GM21390 (cell line): ENCODE results near the gene ANGEL2.
"Not testable (repeated sequence)": the region's sequence is repeated elsewhere in the genome, so short reads cannot be mapped to it uniquely, and the experiment has no call there.

Experiments used
- ATAC-seq: cut with Tn5 transposase; IDR thresholded peaks from one replicate; pipeline ENCODE4 v1.9.1; 2021; ENCODE audit not compliant: unreplicated experiment

Gene ANGEL2

GRCh38 chr1:213020016-213020415, 4.3 kb upstream of the ANGEL2 start:
- no peak for ATAC-seq

- ATAC-seq, result no peak
Measured at GRCh38 chr1:213019450-213019849, 3.8 kb upstream of the ANGEL2 start.

- no peak for ATAC-seq
Measured at GRCh38 chr1:213017447-213018273, 2.0 kb upstream of the ANGEL2 start.

- ATAC-seq, result no peak
Measured at GRCh38 chr1:213014642-213015041, 1.0 kb downstream of the ANGEL2 start.

GRCh38 chr1:213008564-213008963, 7.1 kb downstream of the ANGEL2 start:
- peak; percentile 82 for ATAC-seq

- ATAC-seq, result peak; percentile 75
Measured at GRCh38 chr1:213003256-213003655, 12.4 kb downstream of the ANGEL2 start.

- ATAC-seq, result no peak
Measured at GRCh38 chr1:212994926-212995325, 20.7 kb downstream of the ANGEL2 start.

- ATAC-seq, result not testable (repeated sequence)
Measured at GRCh38 chr1:212993960-212994359, 21.7 kb downstream of the ANGEL2 start.

- ATAC-seq, result no peak
Measured at GRCh38 chr1:212990276-212990675, 25.4 kb downstream of the ANGEL2 start.

GRCh38 chr1:212987702-212988322, 27.9 kb downstream of the ANGEL2 start:
- ATAC-seq, result no peak

GRCh38 chr1:212986551-212986950, 29.1 kb downstream of the ANGEL2 start:
- no peak for ATAC-seq

GRCh38 chr1:212984522-212985291, 31.0 kb downstream of the ANGEL2 start:
- ATAC-seq, result no peak

- no peak for ATAC-seq
Measured at GRCh38 chr1:212983482-212983881, 32.2 kb downstream of the ANGEL2 start.

GRCh38 chr1:212982430-212983152, 33.1 kb downstream of the ANGEL2 start:
- ATAC-seq, result no peak

GRCh38 chr1:212981571-212982328, 33.9 kb downstream of the ANGEL2 start:
- ATAC-seq, result peak; percentile 58

GRCh38 chr1:212981025-212981495, 34.6 kb downstream of the ANGEL2 start:
- ATAC-seq, result no peak

GRCh38 chr1:212980123-212980785, 35.4 kb downstream of the ANGEL2 start:
- peak; percentile 0 for ATAC-seq

GRCh38 chr1:212979340-212980122, 36.1 kb downstream of the ANGEL2 start:
- peak; percentile 72 for ATAC-seq
